H9 (cell line): ENCODE measurements around the gene RBMS3. TPM values are rescaled to one million over a fixed set of nuclear protein-coding genes. Genes with fewer than 3 reads are reported as not detected.

Experiments used
- DNase-seq: peaks from one replicate; pipeline ENCODE4 v3.0.0-alpha.2; 2017
- H2AFZ ChIP-seq: one replicate; pipeline ENCODE4 v1.6.1; 2013; ENCODE audit warnings: mild to moderate bottlenecking, low read length, control low read depth, moderate library complexity
- H2AK5ac ChIP-seq: 2 replicates; pipeline ENCODE4 v1.6.1; 2013; ENCODE audit warnings: low read length, control low read depth, mixed read lengths; ENCODE audit not compliant: insufficient read length
- H2BK120ac ChIP-seq: one replicate; pipeline ENCODE4 v1.6.1; 2013; ENCODE audit warnings: low read depth, mild to moderate bottlenecking, low read length, control low read depth, inconsistent platforms; ENCODE audit not compliant: poor library complexity, severe bottlenecking
- H2BK12ac ChIP-seq: 2 replicates; pipeline ENCODE4 v1.6.1; 2013; ENCODE audit warnings: low read length, control low read depth, mixed read lengths, low read depth; ENCODE audit not compliant: insufficient read length
- H2BK15ac ChIP-seq: 2 replicates; pipeline ENCODE4 v1.6.1; 2013; ENCODE audit warnings: low read depth, low read length, control low read depth
- H2BK20ac ChIP-seq: one replicate; pipeline ENCODE4 v1.6.1; 2013; ENCODE audit warnings: low read depth, mild to moderate bottlenecking, low read length, control low read depth, inconsistent platforms; ENCODE audit not compliant: poor library complexity, severe bottlenecking
- H2BK5ac ChIP-seq: 2 replicates; pipeline ENCODE4 v1.6.1; 2013; ENCODE audit warnings: low read length, control low read depth, mixed read lengths; ENCODE audit not compliant: insufficient read length
- H3K14ac ChIP-seq: 2 replicates; pipeline ENCODE4 v1.6.1; 2013; ENCODE audit warnings: low read length, control low read depth; ENCODE audit not compliant: insufficient read depth
- H3K18ac ChIP-seq: 2 replicates; pipeline ENCODE4 v1.6.1; 2013; ENCODE audit warnings: low read depth, mild to moderate bottlenecking, mixed read lengths, low read length, control low read depth; ENCODE audit not compliant: insufficient read length
- H3K23ac ChIP-seq: 2 replicates; pipeline ENCODE4 v1.6.1; 2013; ENCODE audit warnings: low read length, control low read depth, mixed read lengths, low read depth; ENCODE audit not compliant: insufficient read length
- H3K23me2 ChIP-seq: 2 replicates; pipeline ENCODE4 v1.6.1; 2013; ENCODE audit warnings: low read depth, mild to moderate bottlenecking, mixed read lengths, low read length, control low read depth; ENCODE audit not compliant: insufficient read length, poor library complexity, severe bottlenecking
- H3K27ac ChIP-seq: 2 replicates; pipeline ENCODE4 v1.5.1; 2013; ENCODE audit warnings: low read length, control low read depth, mixed read lengths, low read depth; ENCODE audit not compliant: insufficient read length
- H3K27me3 ChIP-seq: 2 replicates; pipeline ENCODE4 v1.6.1; 2013; ENCODE audit warnings: low read length, control low read depth, inconsistent platforms; ENCODE audit not compliant: insufficient read depth
- H3K4ac ChIP-seq: 2 replicates; pipeline ENCODE4 v1.6.1; 2013; ENCODE audit warnings: low read depth, mild to moderate bottlenecking, control low read depth, inconsistent platforms, low read length, moderate library complexity
- H3K4me1 ChIP-seq: 2 replicates; pipeline ENCODE4 v1.6.1; 2013; ENCODE audit warnings: low read length, control low read depth, inconsistent platforms; ENCODE audit not compliant: insufficient read depth
- H3K4me2 ChIP-seq: 2 replicates; pipeline ENCODE4 v1.6.1; 2013; ENCODE audit warnings: low read length, control low read depth, mixed read lengths; ENCODE audit not compliant: insufficient read length, insufficient read depth
- H3K56ac ChIP-seq: 2 replicates; pipeline ENCODE4 v1.6.1; 2013; ENCODE audit warnings: low read depth, mild to moderate bottlenecking, mixed read lengths, low read length, control low read depth; ENCODE audit not compliant: insufficient read length
- H3K79me1 ChIP-seq: 2 replicates; pipeline ENCODE4 v1.6.1; 2013; ENCODE audit warnings: low read depth, mild to moderate bottlenecking, moderate library complexity, low read length, control low read depth, inconsistent platforms; ENCODE audit not compliant: insufficient read depth, poor library complexity, severe bottlenecking
- H3K79me2 ChIP-seq: 2 replicates; pipeline ENCODE4 v1.6.1; 2013; ENCODE audit warnings: low read length, control low read depth, inconsistent platforms; ENCODE audit not compliant: insufficient read depth
- H3K9ac ChIP-seq: 2 replicates; pipeline ENCODE4 v1.6.1; 2013; ENCODE audit warnings: low read length, control low read depth, mixed read lengths; ENCODE audit not compliant: insufficient read length; ENCODE audit errors: extremely low read depth
- H3K9me3 ChIP-seq: one replicate; pipeline ENCODE4 v1.6.1; 2013; ENCODE audit warnings: low read depth, low read length, inconsistent platforms; ENCODE audit not compliant: control insufficient read depth
- H3T11ph ChIP-seq: one replicate; pipeline ENCODE4 v1.6.1; 2013; ENCODE audit warnings: mild to moderate bottlenecking, low read length, control low read depth, inconsistent platforms
- H4K20me1 ChIP-seq: one replicate; pipeline ENCODE4 v1.6.1; 2013; ENCODE audit not compliant: control insufficient read depth, insufficient read length, insufficient read depth
- H4K5ac ChIP-seq: 2 replicates; pipeline ENCODE4 v1.6.1; 2013; ENCODE audit warnings: low read depth, mild to moderate bottlenecking, mixed read lengths, low read length, control low read depth; ENCODE audit not compliant: insufficient read length
- H4K8ac ChIP-seq: replicated peaks from 2 replicates; pipeline ENCODE4 v1.6.1; 2013; ENCODE audit warnings: low read length, control low read depth, mixed read lengths, low read depth; ENCODE audit not compliant: insufficient read length
- H4K91ac ChIP-seq: 2 replicates; pipeline ENCODE4 v1.6.1; 2013; ENCODE audit warnings: low read depth, mild to moderate bottlenecking, moderate library complexity, mixed read lengths, low read length, control low read depth; ENCODE audit not compliant: insufficient read length
- H3K27ac Mint-ChIP-seq, 3 experiments: 2 replicates in 2 of 3; 3 replicates in 1 of 3; pipeline ENCODE4 v1.8.0; 2020 to 2021; ENCODE audit warnings: mixed read lengths in 3 of 3, mild to moderate bottlenecking in 1 of 3, moderate library complexity in 1 of 3
- H3K27me3 Mint-ChIP-seq: 2 replicates; pipeline ENCODE4 v1.8.0; 2021; ENCODE audit warnings: low read depth, mild to moderate bottlenecking, moderate library complexity, mixed read lengths
- H3K36me3 Mint-ChIP-seq, 3 experiments: 2 replicates in 2 of 3; 3 replicates in 1 of 3; pipeline ENCODE4 v1.8.0; 2020 to 2021; ENCODE audit warnings: low read depth in 3 of 3, mixed read lengths in 3 of 3; ENCODE audit not compliant: insufficient read depth in 1 of 3
- H3K4me1 Mint-ChIP-seq, 2 experiments: 2 replicates each; pipeline ENCODE4 v1.8.0; 2020; ENCODE audit warnings: mixed read lengths in 2 of 2
- H3K4me3 Mint-ChIP-seq, 2 experiments: 2 replicates in 1 of 2; 3 replicates in 1 of 2; pipeline ENCODE4 v1.8.0; 2020 to 2021; ENCODE audit warnings: mild to moderate bottlenecking in 2 of 2, mixed read lengths in 2 of 2, moderate library complexity in 1 of 2
- H3K9me3 Mint-ChIP-seq, 2 experiments: 2 replicates in 1 of 2; 3 replicates in 1 of 2; pipeline ENCODE4 v1.8.0; 2020; ENCODE audit warnings: mild to moderate bottlenecking in 2 of 2, mixed read lengths in 2 of 2, moderate library complexity in 1 of 2
- CTCF ChIP-seq: fragments of 200-600 bp; sonication (generic); conservative IDR thresholded peaks from 3 replicates; pipeline ENCODE4 v1.8.0; 2021; ENCODE audit warnings: antibody characterized with exemption, mild to moderate bottlenecking
- WGBS: extraction: QIAGEN DNeasy Blood & Tissue Kit; methylation state at CpG from one replicate; pipeline ENCODE4 v1.1.7; 2013; ENCODE audit warnings: missing lambda C conversion rate, low lambda C conversion rate, mixed read lengths; ENCODE audit not compliant: insufficient read length; ENCODE audit errors: extremely low coverage; 5-methylcytosine and 5-hydroxymethylcytosine counted together
- total RNA-seq: library from RNA; stranded (reverse); gene quantifications from 2 replicates; pipeline ENCODE4 v1.2.1, GENCODE V29; 2021

The RBMS3 gene
- total RNA-seq, 1 experiment from 2014 or later: 8.1 TPM

- H3K9me3 ChIP-seq: no peaks in the 10 kb centered on the region
- no peaks in the 10 kb centered on the region for H3K79me2 ChIP-seq
- no peak overlapping the region for H2BK20ac ChIP-seq
- TF ChIP-seq CTCF: no peak
- H3K27me3 ChIP-seq: no peaks in the 10 kb centered on the region
- H2AK5ac ChIP-seq: no peak overlapping the region
- H3K27ac ChIP-seq: no peak overlapping the region
- no peak overlapping the region for H2AFZ ChIP-seq
- no peak overlapping the region for H3K4me3 Mint-ChIP-seq
- H2BK120ac ChIP-seq: no peak overlapping the region
- no peak overlapping the region for H2BK12ac ChIP-seq
- no peaks in the 10 kb centered on the region; the same call in 1 of the 2 replicates for H3K4me1 ChIP-seq
- WGBS: no CpG with 5 or more reads among the region's 10 CpGs
- H3K23me2 ChIP-seq: no peaks in the 10 kb centered on the region
- no peak overlapping the region for H3K18ac ChIP-seq
- H3K9ac ChIP-seq: no peak overlapping the region
- no peak overlapping the region for H4K91ac ChIP-seq
- H3K56ac ChIP-seq: no peak overlapping the region
- no peak overlapping the region for H3K14ac ChIP-seq
- no peak overlapping the region for H4K8ac ChIP-seq
- H3T11ph ChIP-seq: no peak overlapping the region
- DNase-seq: no peak
- H4K5ac ChIP-seq: no peak overlapping the region
- H3K4me1 Mint-ChIP-seq: peaks cover 4% of the 10 kb centered on the region in 2 experiments
- H3K9me3 Mint-ChIP-seq: no peaks in the 10 kb centered on the region
- no peaks in the 10 kb centered on the region for H3K27me3 Mint-ChIP-seq
- H3K27ac Mint-ChIP-seq: peak overlapping the region in 1 of 3 experiments; percentile 11; a peak in 2 of 7 replicates
- H2BK5ac ChIP-seq: no peak overlapping the region
- no peaks in the 10 kb centered on the region for H3K79me1 ChIP-seq
- H2BK15ac ChIP-seq: no peak overlapping the region
- H3K4ac ChIP-seq: no peak overlapping the region
- no peaks in the 10 kb centered on the region for H3K36me3 Mint-ChIP-seq
- no peaks in the 10 kb centered on the region for H4K20me1 ChIP-seq
- H3K23ac ChIP-seq: no peak overlapping the region
- no peak overlapping the region for H3K4me2 ChIP-seq
Measured at GRCh38 chr3:29924783-29925561, 644.1 kb downstream of the RBMS3 start.
